ENCODE data around the gene TTC28.

GRCh38 chr22:28143961-28144745 is 535.5 kb downstream of the TTC28 start:
- TF ChIP-seq CTCF (IDR thresholded peaks at IDR 0.05) (no peak), POLR2A (IDR thresholded peaks at IDR 0.05; ENCODE audit: low read depth) (no peak), POLR2AphosphoS5 (IDR thresholded peaks at IDR 0.05) (no peak), EP300 (IDR thresholded peaks at IDR 0.05) (no peak)

Data from esophagus muscularis mucosa (tissue), 4 donors.